PC-9 (cell line): ENCODE data around the gene TSPAN11.

Experiments
- CTCF ChIP-seq: fragments of 200-600 bp; sonication (generic); conservative IDR thresholded peaks from 2 replicates; pipeline ENCODE4 v1.6.1; 2017; ENCODE audit warnings: mixed run types, antibody characterized with exemption, mild to moderate bottlenecking, moderate library complexity
- EZH2 ChIP-seq: fragments of 200-600 bp; sonication (generic); IDR thresholded peaks from 2 replicates; pipeline ENCODE4 v1.8.0; 2017; ENCODE audit warnings: antibody characterized with exemption, low read depth

DNA sequence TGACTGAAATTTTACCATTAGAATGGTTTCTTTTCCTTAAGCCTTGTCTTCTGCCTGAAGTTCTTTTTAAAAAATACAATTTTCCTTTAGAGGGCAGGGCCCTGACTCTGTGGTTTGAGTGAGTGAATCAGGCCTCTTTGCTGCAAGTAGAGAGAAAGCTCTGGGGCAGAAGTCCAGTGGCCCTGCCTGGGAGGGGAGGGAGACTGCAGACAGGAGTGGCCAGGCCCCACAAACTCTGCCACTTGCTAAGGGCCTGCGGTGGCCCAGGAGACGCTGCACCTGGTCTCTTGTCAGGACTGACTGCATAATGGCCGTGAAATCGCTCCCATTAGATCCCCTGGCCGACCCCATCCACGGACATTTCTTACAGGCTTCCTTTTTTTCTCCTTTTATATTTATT is 25.5 kb downstream of the TSPAN11 start:
- TF ChIP-seq CTCF (no peak), EZH2 (no peak)
